Smooth muscle cell (in vitro differentiated cells): ENCODE measurements around the gene NEMP2. TPM values are rescaled to one million over a fixed set of nuclear protein-coding genes. Genes with fewer than 3 reads are reported as not detected.

ENCODE experiments used
- DNase-seq: peaks from one replicate; lab custom pipeline; 2025; ENCODE audit not compliant: unreplicated experiment; lab: John Stamatoyannopoulos, UW
- H2AFZ ChIP-seq: fragments of 200-600 bp; sonication (generic); 2 replicates; pipeline ENCODE4 v1.6.0; 2016; ENCODE audit warnings: antibody characterized with exemption, low read depth, mild to moderate bottlenecking
- H3F3A ChIP-seq: fragments of 200-600 bp; sonication (generic); 2 replicates; pipeline ENCODE4 v1.6.0; 2017; ENCODE audit warnings: antibody characterized with exemption, low read depth
- H3K27ac ChIP-seq: fragments of 200-600 bp; sonication (generic); 2 replicates; pipeline ENCODE4 v1.5.1; 2016; ENCODE audit warnings: low read depth, mild to moderate bottlenecking
- H3K27me3 ChIP-seq: fragments of 200-600 bp; sonication (generic); 2 replicates; pipeline ENCODE4 v1.6.1; 2016; ENCODE audit warnings: low read depth, mild to moderate bottlenecking
- H3K36me3 ChIP-seq: fragments of 200-600 bp; sonication (generic); 2 replicates; pipeline ENCODE4 v1.5.1; 2016; ENCODE audit warnings: low read depth
- H3K4me1 ChIP-seq: fragments of 200-600 bp; sonication (generic); 2 replicates; pipeline ENCODE4 v1.5.1; 2016; ENCODE audit warnings: low read depth
- H3K4me2 ChIP-seq: fragments of 200-600 bp; sonication (generic); 2 replicates; pipeline ENCODE4 v1.6.0; 2016; ENCODE audit warnings: mild to moderate bottlenecking
- H3K4me3 ChIP-seq: fragments of 200-600 bp; sonication (generic); 2 replicates; pipeline ENCODE4 v1.5.1; 2016; ENCODE audit warnings: mild to moderate bottlenecking
- H3K79me2 ChIP-seq: fragments of 200-600 bp; sonication (generic); 2 replicates; pipeline ENCODE4 v1.6.0; 2016; ENCODE audit warnings: low read depth, mild to moderate bottlenecking
- H3K9ac ChIP-seq: fragments of 200-600 bp; sonication (generic); 2 replicates; pipeline ENCODE4 v1.6.0; 2016; ENCODE audit warnings: low read depth
- H3K9me3 ChIP-seq: fragments of 200-600 bp; sonication (generic); replicated peaks from 2 replicates; pipeline ENCODE4 v1.5.1; 2016; ENCODE audit warnings: low read depth
- H4K20me1 ChIP-seq: fragments of 200-600 bp; sonication (generic); 2 replicates; pipeline ENCODE4 v1.6.0; 2016; ENCODE audit warnings: low read depth
- WGBS: methylation state at CpG from one replicate; pipeline ENCODE4 v1.1.7; 2016; ENCODE audit warnings: low lambda C conversion rate; 5-methylcytosine and 5-hydroxymethylcytosine counted together
- polyA plus RNA-seq: library from polyadenylated mRNA; unstranded; fragments of >200 nt; fragmentation: Nextera tagmentation; extraction: Ambion mirVana; gene quantifications from 2 replicates; pipeline ENCODE4 v1.2.1, GENCODE V29; 2016
- total RNA-seq: library from RNA; depleted of rRNA; stranded (reverse); fragments of >200 nt; gene quantifications from 2 replicates; pipeline ENCODE4 v1.2.3, GENCODE V29; 2014
- TF ChIP-seq, protein P1 (sequence below): fragments of 200-600 bp; sonication (generic); IDR thresholded peaks from 2 replicates; pipeline ENCODE4 v1.5.1; 2017; ENCODE audit warnings: borderline replicate concordance, mild to moderate bottlenecking, antibody characterized with exemption; ENCODE audit not compliant: insufficient read depth, poor library complexity, severe bottlenecking

NEMP2 gene
- total and polyA plus RNA-seq, 2 experiments from 2014 or later = 1.4 to 5.0 TPM

DNA sequence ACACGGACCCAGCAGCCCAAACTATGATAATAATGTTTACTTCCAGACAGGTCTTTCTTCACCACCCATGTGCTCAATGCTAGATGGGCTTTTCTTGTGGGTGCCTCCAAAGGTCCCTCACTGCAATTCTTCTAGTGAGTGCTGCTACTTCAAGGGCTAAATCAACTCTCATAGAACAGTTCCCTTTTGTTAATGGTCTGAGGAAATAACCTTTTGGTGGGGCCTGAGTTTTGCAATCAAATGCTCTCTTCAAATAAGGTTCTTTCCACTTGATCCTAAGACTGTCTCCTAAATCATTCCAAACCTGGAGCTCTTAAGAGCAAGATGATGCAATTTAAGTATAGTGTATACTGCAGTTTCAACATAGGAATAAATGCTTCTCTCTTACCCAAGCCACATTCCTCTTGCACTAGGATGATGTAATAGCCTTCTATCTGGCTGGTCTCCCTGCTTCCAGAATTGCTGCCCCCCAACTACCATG lies 6.0 kb downstream of the NEMP2 start:
- Histone ChIP-seq H3K4me1 (peaks cover 6% of the 10 kb centered on the region), H3K79me2 (no peaks in the 10 kb centered on the region), H3K36me3 (no peaks in the 10 kb centered on the region), H3K4me3 (no peak overlapping the region), H3K4me2 (no peak overlapping the region), H3K27ac (no peak overlapping the region), H3K9me3 (no peaks in the 10 kb centered on the region), H2AFZ (no peak overlapping the region), H3K27me3 (no peaks in the 10 kb centered on the region), H3K9ac (no peak overlapping the region), H4K20me1 (no peaks in the 10 kb centered on the region), H3F3A (no peaks in the 10 kb centered on the region)
- 64% methylated on average over 1 of the region's 1 CpG for WGBS
- TF ChIP-seq, protein P1, sequence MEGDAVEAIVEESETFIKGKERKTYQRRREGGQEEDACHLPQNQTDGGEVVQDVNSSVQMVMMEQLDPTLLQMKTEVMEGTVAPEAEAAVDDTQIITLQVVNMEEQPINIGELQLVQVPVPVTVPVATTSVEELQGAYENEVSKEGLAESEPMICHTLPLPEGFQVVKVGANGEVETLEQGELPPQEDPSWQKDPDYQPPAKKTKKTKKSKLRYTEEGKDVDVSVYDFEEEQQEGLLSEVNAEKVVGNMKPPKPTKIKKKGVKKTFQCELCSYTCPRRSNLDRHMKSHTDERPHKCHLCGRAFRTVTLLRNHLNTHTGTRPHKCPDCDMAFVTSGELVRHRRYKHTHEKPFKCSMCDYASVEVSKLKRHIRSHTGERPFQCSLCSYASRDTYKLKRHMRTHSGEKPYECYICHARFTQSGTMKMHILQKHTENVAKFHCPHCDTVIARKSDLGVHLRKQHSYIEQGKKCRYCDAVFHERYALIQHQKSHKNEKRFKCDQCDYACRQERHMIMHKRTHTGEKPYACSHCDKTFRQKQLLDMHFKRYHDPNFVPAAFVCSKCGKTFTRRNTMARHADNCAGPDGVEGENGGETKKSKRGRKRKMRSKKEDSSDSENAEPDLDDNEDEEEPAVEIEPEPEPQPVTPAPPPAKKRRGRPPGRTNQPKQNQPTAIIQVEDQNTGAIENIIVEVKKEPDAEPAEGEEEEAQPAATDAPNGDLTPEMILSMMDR = no peak
- DNase-seq = no peak

DNA sequence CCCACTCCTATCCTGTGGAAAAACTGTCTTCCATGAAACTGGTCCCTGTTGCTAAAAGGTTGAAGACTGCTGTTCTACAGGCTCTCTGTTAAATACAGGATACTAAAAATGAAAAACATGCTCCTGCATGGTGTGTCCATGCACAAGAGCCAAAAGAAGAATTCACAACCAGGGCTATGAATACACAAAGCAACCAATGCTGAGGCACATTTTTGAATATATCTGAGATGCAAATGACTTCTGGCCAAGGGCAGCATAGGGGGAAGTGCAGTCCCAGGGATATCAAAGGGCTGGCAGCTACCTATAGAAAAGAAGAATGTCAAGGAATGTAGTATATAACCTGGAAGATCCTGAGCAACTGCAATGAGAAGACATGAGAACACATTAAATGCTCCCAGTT lies 6.6 kb downstream of the NEMP2 start:
- TF ChIP-seq, protein P1 = no peak
- Histone ChIP-seq H3K36me3 (no peaks in the 10 kb centered on the region), H2AFZ (no peak overlapping the region), H3K4me3 (no peak overlapping the region), H3K27me3 (no peaks in the 10 kb centered on the region), H3K4me2 (no peak overlapping the region), H3K27ac (no peak overlapping the region), H3K9me3 (no peaks in the 10 kb centered on the region), H3K79me2 (no peaks in the 10 kb centered on the region), H3K9ac (no peak overlapping the region), H3K4me1 (peaks cover 6% of the 10 kb centered on the region), H4K20me1 (no peaks in the 10 kb centered on the region), H3F3A (no peaks in the 10 kb centered on the region)
- DNase-seq = no peak

DNA sequence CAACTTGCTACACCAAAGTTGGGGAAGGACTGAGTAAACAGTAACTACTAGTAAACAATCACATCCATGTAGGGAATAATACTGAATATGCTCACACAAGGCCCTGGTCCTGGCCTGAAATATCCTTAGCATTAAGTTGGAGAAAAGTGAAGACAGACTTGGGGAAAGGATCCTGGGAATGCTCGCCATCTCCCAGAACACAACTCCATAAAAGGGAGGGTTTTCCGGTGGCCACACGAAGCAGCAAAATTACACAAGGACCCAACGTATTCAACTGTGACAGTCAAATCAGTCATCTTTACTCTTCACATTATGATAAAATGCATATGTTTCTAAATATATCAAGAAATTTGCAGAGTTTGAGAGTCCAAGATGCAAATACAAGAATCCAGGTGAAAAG lies 7.3 kb downstream of the NEMP2 start:
- Histone ChIP-seq H3K27me3 (no peaks in the 10 kb centered on the region), H3K4me1 (peaks cover 6% of the 10 kb centered on the region), H3K4me3 (no peak overlapping the region), H2AFZ (no peak overlapping the region), H3K4me2 (no peak overlapping the region), H3K27ac (no peak overlapping the region), H4K20me1 (no peaks in the 10 kb centered on the region), H3F3A (no peaks in the 10 kb centered on the region), H3K79me2 (no peaks in the 10 kb centered on the region), H3K36me3 (no peaks in the 10 kb centered on the region), H3K9me3 (no peaks in the 10 kb centered on the region), H3K9ac (no peak overlapping the region)
- TF ChIP-seq, protein P1 = no peak
- DNase-seq = no peak
- 91% methylated on average over 4 of the region's 4 CpGs for WGBS

DNA sequence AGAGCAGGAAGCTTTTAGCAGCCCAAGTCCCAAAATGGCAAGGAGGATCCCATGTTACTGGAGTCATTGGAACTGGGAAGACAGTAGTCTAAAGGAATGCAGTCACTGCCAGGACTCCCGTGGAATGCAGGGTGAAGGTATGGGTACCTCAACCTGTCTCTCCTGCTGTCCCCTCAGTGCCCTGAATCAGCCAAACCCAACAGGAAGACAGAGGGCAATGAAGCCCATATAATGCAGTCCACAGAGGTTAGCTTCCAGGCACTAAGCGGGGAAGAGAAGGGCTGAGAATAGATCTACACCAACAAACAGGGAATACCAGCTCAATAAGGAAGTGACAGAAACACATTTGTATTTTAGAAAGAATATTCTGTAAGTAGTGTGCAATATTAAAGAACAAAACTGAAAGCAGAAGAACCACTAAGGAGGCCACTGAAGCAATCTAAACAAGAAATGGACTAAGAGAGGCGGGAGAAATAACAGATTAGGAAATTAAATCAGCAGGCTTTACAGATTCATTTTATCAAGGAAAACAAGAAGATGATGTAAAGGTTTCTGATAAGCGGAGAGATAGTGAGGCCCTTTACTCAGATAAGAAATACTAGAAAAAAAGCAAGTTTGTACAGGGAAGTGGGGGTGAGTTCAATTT lies 8.3 kb downstream of the NEMP2 start:
- no peak overlapping the region for H3K4me3 ChIP-seq

More for the DNA sequence above, 8.3 kb downstream of the NEMP2 start:
- Histone ChIP-seq H3K79me2 (no peaks in the 10 kb centered on the region), H3F3A (no peaks in the 10 kb centered on the region), H3K4me2 (no peak overlapping the region), H3K36me3 (no peaks in the 10 kb centered on the region), H3K27ac (no peak overlapping the region), H4K20me1 (no peaks in the 10 kb centered on the region), H3K9ac (no peak overlapping the region), H3K27me3 (no peaks in the 10 kb centered on the region), H3K4me1 (peaks cover 6% of the 10 kb centered on the region), H3K9me3 (no peaks in the 10 kb centered on the region), H2AFZ (no peak overlapping the region)
- DNase-seq = no peak
- 93% methylated on average over 4 of the region's 4 CpGs for WGBS
- TF ChIP-seq, protein P1 = no peak
